GM12878 (cell line): ENCODE results near the gene KIAA0408. TPM values are rescaled to one million over a fixed set of nuclear protein-coding genes. Genes with fewer than 3 reads are reported as not detected.
"Not testable (repeated sequence)": the region's sequence is repeated elsewhere in the genome, so short reads cannot be mapped to it uniquely, and the experiment has no call there.

ENCODE experiments used
- ATAC-seq: fragments of 200-7000 bp; cut with Tn5 transposase; 3 replicates; pipeline ENCODE4 v1.9.1; 2020; ENCODE audit warnings: mild to moderate bottlenecking, moderate library complexity
- BruUV-seq: library from RNA; stranded (reverse); fragments of 400-500 nt; replicated peaks from 2 replicates; lab custom pipeline; 2021; lab: Mats Ljungman, UMichigan
- CTCF ChIA-PET: fragments of 300-600 bp; sonication (Branson Sonifier 250); formaldehyde crosslinking; extraction: SDS; loops from one replicate; lab custom pipeline; 2021; ENCODE audit warnings: inconsistent platforms; lab: Yijun Ruan, JAX
- POLR2A ChIA-PET: fragments of 350-600 bp; formaldehyde crosslinking; extraction: SDS; loops from one replicate; lab custom pipeline; 2021; ENCODE audit warnings: inconsistent platforms; lab: Charles Lee
- RAD21 ChIA-PET: fragments of 300-600 bp; sonication (Branson Sonifier 250); formaldehyde crosslinking; loops from one replicate; lab custom pipeline; 2023; ENCODE audit warnings: antibody characterized with exemption; ENCODE audit not compliant: unreplicated experiment; lab: Charles Lee
- SMC1A ChIA-PET: fragments of 300-600 bp; sonication (Branson Sonifier 250); formaldehyde crosslinking; loops from one replicate; lab custom pipeline; 2023; ENCODE audit not compliant: unreplicated experiment, uncharacterized antibody; lab: Charles Lee
- DNase-seq: peaks from one replicate; pipeline ENCODE4 v3.0.0-alpha.2; 2011; ENCODE audit warnings: low read depth, low spot score
- FAIRE-seq: peaks from 3 replicates; lab custom pipeline; 2011; peaks lifted over from hg19 to GRCh38; lab: Jason Lieb, UNC
- H2AFZ ChIP-seq: 2 replicates; pipeline ENCODE4 v1.6.0; 2011; ENCODE audit warnings: low read depth, low read length, control low read depth; ENCODE audit not compliant: control insufficient read depth
- H3K27ac ChIP-seq: 2 replicates; pipeline ENCODE4 v1.5.1; 2011; ENCODE audit warnings: control low read depth; ENCODE audit not compliant: control insufficient read depth, insufficient read depth
- H3K27me3 ChIP-seq, 2 experiments: replicated peaks in 1 of 2; 2 replicates each; pipeline versions ENCODE4 v1.6.0 to v1.6.1; 2011; ENCODE audit warnings: low read length in 1 of 2; ENCODE audit not compliant: control insufficient read depth in 2 of 2, insufficient read depth in 2 of 2
- H3K36me3 ChIP-seq, 2 experiments: 2 replicates each; pipeline ENCODE4 v1.5.1; 2011; ENCODE audit warnings: low read length in 1 of 2; ENCODE audit not compliant: control insufficient read depth in 2 of 2, insufficient read depth in 2 of 2
- H3K4me1 ChIP-seq: 2 replicates; pipeline ENCODE4 v1.6.1; 2011; ENCODE audit warnings: mild to moderate bottlenecking, low read length, moderate library complexity, mixed read lengths; ENCODE audit not compliant: control insufficient read depth, insufficient read depth
- H3K4me2 ChIP-seq: 2 replicates; pipeline ENCODE4 v1.6.0; 2011; ENCODE audit warnings: control low read depth; ENCODE audit not compliant: control insufficient read depth, insufficient read depth
- H3K4me3 ChIP-seq: fragments of 200-600 bp; sonication (generic); 2 replicates; pipeline ENCODE4 v1.5.1; 2016
- H3K79me2 ChIP-seq: 2 replicates; pipeline ENCODE4 v1.6.0; 2011; ENCODE audit warnings: low read length; ENCODE audit not compliant: control insufficient read depth, insufficient read depth
- H3K9ac ChIP-seq: 2 replicates; pipeline ENCODE4 v1.8.0; 2011; ENCODE audit warnings: low read length, control low read depth, mixed read lengths; ENCODE audit not compliant: control insufficient read depth, insufficient read depth
- H3K9me3 ChIP-seq: replicated peaks from 3 replicates; pipeline ENCODE4 v1.5.1; 2011; ENCODE audit warnings: mild to moderate bottlenecking, low read length; ENCODE audit not compliant: control insufficient read depth, insufficient read depth
- H4K20me1 ChIP-seq: 2 replicates; pipeline ENCODE4 v1.6.0; 2011; ENCODE audit not compliant: control insufficient read depth, insufficient read depth
- JUND ChIP-seq: IDR thresholded peaks from 2 replicates; pipeline ENCODE4 v1.6.1; 2012; ENCODE audit warnings: low read depth, mild to moderate bottlenecking, low read length, improper control_type of control experiment, moderate library complexity
- KLF5 ChIP-seq: fragments of 450-650 bp; IDR thresholded peaks from 2 replicates; pipeline ENCODE4 v1.6.1; 2014; ENCODE audit warnings: mild to moderate bottlenecking; ENCODE audit not compliant: partially characterized antibody
- MEF2B ChIP-seq: fragments of 450-650 bp; IDR thresholded peaks from 2 replicates; pipeline ENCODE4 v1.6.1; 2018; ENCODE audit warnings: mild to moderate bottlenecking, moderate library complexity; ENCODE audit not compliant: partially characterized antibody, poor library complexity, severe bottlenecking
- SUPT20H ChIP-seq: IDR thresholded peaks from 2 replicates; pipeline ENCODE4 v1.6.1; 2011; ENCODE audit warnings: low read depth, mild to moderate bottlenecking, low read length, moderate library complexity, borderline replicate concordance; ENCODE audit not compliant: control insufficient read depth
- WRNIP1 ChIP-seq: IDR thresholded peaks from 2 replicates; pipeline ENCODE4 v1.6.1; 2011; ENCODE audit warnings: low read depth, low read length, improper control_type of control experiment, borderline replicate concordance
- ZBTB4 ChIP-seq: fragments of 450-650 bp; formaldehyde crosslinking; IDR thresholded peaks from 2 replicates; pipeline ENCODE4 v1.4.0; 2022; ENCODE audit warnings: mild to moderate bottlenecking, moderate library complexity
- WGBS: methylation state at CpG from one replicate; pipeline ENCODE4 v1.1.6; 2016; ENCODE audit warnings: low lambda C conversion rate; ENCODE audit not compliant: insufficient replicate concordance, insufficient coverage; ENCODE audit errors: missing lambda C conversion rate; 5-methylcytosine and 5-hydroxymethylcytosine counted together
- in situ Hi-C: fragments of 300-500 bp; cut with MboI; formaldehyde crosslinking; loops from 9 replicates; pipeline ENCODE4 v1.14.3; 2018; ENCODE audit warnings: mixed read lengths
- intact Hi-C: fragments of 100-400 bp; cut with micrococcal nuclease; formaldehyde crosslinking; loops from one replicate; pipeline ENCODE4 v1.14.2; 2022; ENCODE audit not compliant: unreplicated experiment
- polyA plus RNA-seq, 11 experiments: library from polyadenylated mRNA; depleted of rRNA in 4 of 11; unstranded in 6 of 11; stranded (reverse) in 5 of 11; fragments of >200 nt; fragmentation: Nextera tagmentation in 4 of 11; fragmentation: Illumina TruSeq in 1 of 11; extraction: Ambion mirVana in 4 of 11; extraction: Trizol in 1 of 11; gene quantifications; 1 replicate in 1 of 11; 2 replicates in 10 of 11; pipeline versions ENCODE4 v1.2.1 to v1.2.3, GENCODE V29; 2011 to 2016; ENCODE audit warnings: inconsistent platforms in 2 of 11, missing spikeins in 2 of 11, low read depth in 1 of 11
- total RNA-seq, 4 experiments: library from RNA; depleted of rRNA in 3 of 4; stranded (reverse); fragments of >200 nt in 3 of 4; fragmentation: Illumina TruSeq in 1 of 4; extraction: Trizol in 1 of 4; gene quantifications; 2 replicates each; pipeline versions ENCODE4 v1.2.1 to v1.2.3, GENCODE V29; 2013 to 2021

The KIAA0408 gene
- total and polyA plus RNA-seq, 10 of the 15 experiments (the other 5 are each of a cell fraction or from before 2014, with no cell fraction given), result 0.03 to 0.30 (median 0.06) TPM; not detected in 4

GRCh38 chr6:127415096-127415495, 44.1 kb downstream of the KIAA0408 start:
- BruUV-seq, result no TSS peak
- no peaks in the 10 kb centered on the region for H3K27me3 ChIP-seq
- no peaks in the 10 kb centered on the region for H3K79me2 ChIP-seq
- H3K4me1 ChIP-seq, result no peaks in the 10 kb centered on the region
- no peak overlapping the region for H3K27ac ChIP-seq
- no peak overlapping the region for H2AFZ ChIP-seq
- no peaks in the 10 kb centered on the region for H3K9me3 ChIP-seq
- H3K4me3 ChIP-seq, result no peak overlapping the region
- TF ChIP-seq SUPT20H (no peak), WRNIP1 (no peak), JUND (no peak), KLF5 (no peak), MEF2B (no peak), ZBTB4 (CRISPR knock-in tag) (no peak)
- in situ Hi-C loops, result no loop called here
- FAIRE-seq (no peak), ATAC-seq (no peak), DNase-seq (no peak)
- ChIA-PET SMC1A (no interaction called here), POLR2A (interaction anchor here (0.6 kb wide), 1 partner anchor 653 kb away, joined by 3 read pairs; no protein-coding TSS in a partner anchor), RAD21 (interaction anchor here (0.9 kb wide), 1 partner anchor 11 kb away, joined by 3 read pairs; no protein-coding TSS in a partner anchor), CTCF (no interaction called here)
- H3K4me2 ChIP-seq, result no peak overlapping the region
- intact Hi-C loops, result no loop called here
- H3K36me3 ChIP-seq, result no peaks in the 10 kb centered on the region
- WGBS, result 21% methylated on average over 2 of the region's 2 CpGs
- no peaks in the 10 kb centered on the region for H4K20me1 ChIP-seq
- H3K9ac ChIP-seq, result no peak overlapping the region

GRCh38 chr6:127413123-127413522, 46.1 kb downstream of the KIAA0408 start:
- H3K9me3 ChIP-seq, H4K20me1 ChIP-seq, FAIRE-seq, H3K79me2 ChIP-seq, H3K4me1 ChIP-seq, intact Hi-C loops, CTCF ChIA-PET, H3K4me2 ChIP-seq, BruUV-seq, H3K36me3 ChIP-seq, in situ Hi-C loops, H2AFZ ChIP-seq, ATAC-seq, H3K27me3 ChIP-seq, POLR2A ChIA-PET, H3K9ac ChIP-seq, H3K27ac ChIP-seq, DNase-seq, RAD21 ChIA-PET, H3K4me3 ChIP-seq: not testable (repeated sequence)
- SMC1A ChIA-PET, result interaction anchor here (0.6 to 1.3 kb wide), 2 partner anchors 69 to 1418 kb away, joined by 3 read pairs; partner anchors contain the start of gene ECHDC1
- 23% methylated on average over 4 of the region's 4 CpGs for WGBS

- BruUV-seq, H3K9me3 ChIP-seq, RAD21 ChIA-PET, H3K9ac ChIP-seq, H4K20me1 ChIP-seq, H3K4me1 ChIP-seq, H3K4me3 ChIP-seq, FAIRE-seq, H2AFZ ChIP-seq, H3K36me3 ChIP-seq, intact Hi-C loops, in situ Hi-C loops, H3K4me2 ChIP-seq, ATAC-seq, DNase-seq, H3K27me3 ChIP-seq, POLR2A ChIA-PET, H3K79me2 ChIP-seq, H3K27ac ChIP-seq: not testable (repeated sequence)
- ChIA-PET SMC1A (interaction anchor here (0.9 kb wide), 1 partner anchor 70 kb away, joined by 3 read pairs; no protein-coding TSS in a partner anchor), CTCF (interaction anchor here (0.7 to 1.6 kb wide), 2 partner anchors 9 to 22 kb away, joined by 3 read pairs; no protein-coding TSS in a partner anchor)
- WGBS, result 76% methylated on average over 8 of the region's 8 CpGs
These were observed 47.2 kb downstream of the KIAA0408 start for GRCh38 chr6:127412016-127412415.
